ENCODE measurements around the gene FMO2. TPM values are rescaled to one million over a fixed set of nuclear protein-coding genes. Genes with fewer than 3 reads are reported as not detected.

The FMO2 gene
- polyA plus RNA-seq, 6 donors from 2014 or later: 0.09 TPM; not detected in 5

DNA sequence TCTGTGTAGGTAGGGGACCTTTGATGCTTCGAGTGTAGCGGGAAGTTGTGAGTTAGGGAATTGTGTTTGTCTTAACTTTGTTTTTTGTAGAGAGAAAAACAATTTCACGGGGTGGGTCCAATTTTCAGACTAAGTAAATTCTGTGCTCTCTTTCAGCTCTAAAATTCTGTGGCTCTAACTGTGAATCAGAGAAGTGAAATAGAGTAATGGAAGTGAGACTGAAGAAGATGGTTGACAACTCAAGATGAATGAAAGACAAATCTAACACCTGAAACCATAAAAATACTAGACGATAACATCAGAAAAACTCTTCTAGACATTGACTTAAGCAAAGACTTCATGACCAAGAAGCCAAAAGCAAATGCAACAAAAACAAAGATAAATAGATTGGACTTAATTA, 58.8 kb downstream of the FMO2 start:
- H3K27ac Mint-ChIP-seq: peak overlapping the region in 1 of 6 donors; percentile 71
- peaks cover 7 to 17% of the 10 kb centered on the region in 2 donors for H3K36me3 Mint-ChIP-seq
- H3K27me3 Mint-ChIP-seq: peaks cover 11 to 21% (median 14%) of the 10 kb centered on the region in 3 donors
- DNase-seq: no peak
- H3K4me3 Mint-ChIP-seq: no peak overlapping the region
- peaks cover 0 to 18% (median 11%) of the 10 kb centered on the region in 7 donors for H3K9me3 Mint-ChIP-seq
- ATAC-seq (ENCODE audit: low read depth in 2 of 2): no peak
- no peaks in the 10 kb centered on the region for H3K4me1 Mint-ChIP-seq

DNA sequence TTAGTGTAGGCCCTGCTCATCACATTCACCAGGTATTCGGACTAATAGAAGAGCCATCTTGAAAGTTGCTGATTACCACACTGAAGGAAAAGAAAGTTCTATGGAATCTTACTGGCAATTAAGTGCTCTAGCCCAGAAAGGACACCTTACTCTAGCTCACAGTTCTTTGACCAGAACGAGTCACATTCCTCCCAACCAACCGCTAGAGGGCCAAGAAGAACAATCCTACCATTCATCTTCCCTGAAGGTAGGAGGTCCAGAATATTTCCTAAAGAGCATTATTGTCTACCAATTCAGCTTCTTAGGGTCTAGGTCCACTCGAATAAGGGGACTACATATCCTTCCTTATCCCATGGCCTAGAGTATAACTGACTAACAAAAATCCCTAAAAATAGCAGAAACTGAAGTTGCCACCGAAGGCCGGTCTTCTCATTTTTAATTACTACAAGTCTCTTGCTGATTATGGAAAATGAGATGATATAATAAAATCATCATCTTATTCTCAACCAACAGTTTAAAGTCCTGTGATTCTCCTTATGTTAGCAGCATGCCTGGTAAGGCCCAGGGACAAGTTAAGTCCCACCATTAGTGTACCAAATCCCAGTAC, 60.5 kb downstream of the FMO2 start:
- DNase-seq (peak; percentile 7), ATAC-seq (ENCODE audit: low read depth in 2 of 2) (peak; percentile 38 to 58)
- H3K4me3 Mint-ChIP-seq: no peak overlapping the region
- H3K27ac Mint-ChIP-seq: peak overlapping the region in 1 of 6 donors; percentile 0
- peaks cover 0 to 3% (median 0%) of the 10 kb centered on the region in 7 donors for H3K9me3 Mint-ChIP-seq
- no peaks in the 10 kb centered on the region for H3K4me1 Mint-ChIP-seq
- peaks cover 0 to 14% (median 5%) of the 10 kb centered on the region in 3 donors for H3K27me3 Mint-ChIP-seq
- H3K36me3 Mint-ChIP-seq: peaks cover 0 to 2% of the 10 kb centered on the region in 2 donors

DNA sequence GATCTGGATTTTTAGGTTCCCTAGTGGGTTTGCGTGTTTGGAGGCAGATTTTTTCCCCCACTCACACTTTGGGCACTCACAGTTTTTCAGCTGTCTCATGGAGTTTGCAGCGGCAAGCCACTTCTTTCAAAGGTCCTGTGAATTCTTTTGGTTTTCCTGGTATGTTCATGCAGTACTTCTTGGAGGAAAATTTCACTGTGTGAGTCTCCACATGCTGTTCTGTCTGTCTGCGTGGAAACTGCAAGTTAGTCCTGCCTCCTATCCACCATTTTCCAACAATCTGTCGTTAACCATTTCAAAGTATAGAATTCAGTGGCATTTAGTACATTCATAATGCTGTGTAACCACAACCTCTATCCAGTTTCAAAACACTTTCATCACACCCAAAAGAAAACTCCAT, 62.4 kb downstream of the FMO2 start:
- H3K9me3 Mint-ChIP-seq: no peaks in the 10 kb centered on the region
- no peak for DNase-seq
- peaks cover 4 to 14% (median 4%) of the 10 kb centered on the region in 3 donors for H3K4me1 Mint-ChIP-seq
- no peaks in the 10 kb centered on the region for H3K36me3 Mint-ChIP-seq
- no peak for ATAC-seq (ENCODE audit: low read depth in 2 of 2)
- peak overlapping the region in 1 of 6 donors; percentile 48 for H3K27ac Mint-ChIP-seq
- no peak overlapping the region for H3K4me3 Mint-ChIP-seq
- H3K27me3 Mint-ChIP-seq: peaks cover 0 to 14% (median 8%) of the 10 kb centered on the region in 3 donors

DNA sequence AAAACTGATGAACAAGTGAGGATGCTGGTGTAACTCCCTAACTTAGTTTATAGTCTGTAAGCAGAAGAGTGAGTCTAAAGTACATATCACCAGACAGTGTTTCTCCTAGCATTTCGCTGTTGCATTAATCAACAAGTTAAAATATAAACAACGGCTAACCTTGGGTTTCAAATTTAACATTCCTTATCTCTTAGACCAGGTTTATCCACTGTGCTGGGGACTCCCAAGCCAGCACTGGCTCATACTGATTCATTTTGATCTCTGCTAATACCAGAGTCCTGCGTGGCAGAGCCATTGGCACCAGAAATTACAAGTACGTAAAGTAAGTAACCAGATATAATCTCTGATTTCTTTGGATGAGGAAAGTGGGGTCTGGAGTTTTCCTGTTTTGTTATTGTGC, 63.2 kb downstream of the FMO2 start, which contains the start of gene FMO1:
TSS of gene FMO1 (plus strand) at position 193 of the 400 bp plus-strand sequence. CDS start 9,594 bp downstream, outside the sequence.
- no peaks in the 10 kb centered on the region for H3K9me3 Mint-ChIP-seq
- peak within 1 kb of the TSS in 1 of 6 donors; percentile 48 for H3K27ac Mint-ChIP-seq
- no peak for ATAC-seq (ENCODE audit: low read depth in 2 of 2)
- H3K4me1 Mint-ChIP-seq: peaks cover 5 to 18% (median 12%) of the 10 kb centered on the region in 3 donors
- no peaks in the 10 kb centered on the region for H3K36me3 Mint-ChIP-seq
- H3K27me3 Mint-ChIP-seq: peaks cover 0 to 9% (median 8%) of the 10 kb centered on the region in 3 donors
- H3K4me3 Mint-ChIP-seq: peak within 1 kb of the TSS in 1 of 8 donors; percentile 28
- DNase-seq: no peak

DNA sequence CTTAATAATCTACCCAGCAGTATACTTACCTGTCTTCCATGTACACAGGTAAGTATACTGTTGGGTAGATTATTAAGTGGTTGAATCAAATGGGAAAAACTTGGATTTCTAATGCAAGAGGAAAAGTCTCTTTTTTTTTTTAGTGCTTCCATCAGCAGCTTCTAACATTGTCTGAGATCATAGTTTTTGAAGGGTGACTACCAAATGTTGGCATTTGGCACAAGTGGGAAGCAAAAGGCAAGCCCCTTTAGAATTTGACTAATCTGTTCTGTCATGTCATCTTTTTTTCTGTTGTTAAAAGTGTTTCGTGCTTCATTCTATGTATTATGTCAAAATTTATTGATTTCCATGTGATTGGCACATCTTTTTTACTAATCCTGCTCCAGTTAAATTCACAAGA, 63.7 kb downstream of the FMO2 start:
- no peak overlapping the region for H3K27ac Mint-ChIP-seq
- H3K9me3 Mint-ChIP-seq: no peaks in the 10 kb centered on the region
- H3K27me3 Mint-ChIP-seq: peaks cover 0 to 9% (median 8%) of the 10 kb centered on the region in 3 donors
- no peak overlapping the region for H3K4me3 Mint-ChIP-seq
- no peak for ATAC-seq (ENCODE audit: low read depth in 2 of 2)
- H3K36me3 Mint-ChIP-seq: no peaks in the 10 kb centered on the region
- H3K4me1 Mint-ChIP-seq: peaks cover 5 to 18% (median 13%) of the 10 kb centered on the region in 3 donors
- DNase-seq: no peak

DNA sequence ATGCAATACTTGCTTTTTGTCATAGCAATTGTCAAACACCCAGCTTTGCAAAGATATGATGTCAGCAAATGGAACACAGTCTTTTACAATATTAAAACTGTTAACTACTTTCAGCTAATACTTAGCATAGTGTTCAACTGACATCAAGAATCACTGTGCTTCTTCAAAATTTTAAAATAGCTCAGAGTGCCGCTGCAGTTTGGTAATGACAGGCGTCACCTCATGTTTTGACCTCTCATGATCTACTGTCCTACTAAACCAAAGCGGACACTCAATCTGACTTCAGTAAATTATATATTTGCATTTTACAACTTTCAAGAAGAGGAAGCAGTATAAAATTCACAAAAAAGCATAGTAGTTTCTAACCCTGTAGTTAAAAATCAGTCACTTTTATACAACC, 65.2 kb downstream of the FMO2 start:
- no peak for DNase-seq
- H3K9me3 Mint-ChIP-seq: no peaks in the 10 kb centered on the region
- no peak overlapping the region for H3K27ac Mint-ChIP-seq
- peaks cover 5 to 18% (median 13%) of the 10 kb centered on the region in 3 donors for H3K4me1 Mint-ChIP-seq
- H3K36me3 Mint-ChIP-seq: no peaks in the 10 kb centered on the region
- peak overlapping the region in 2 of 8 donors; percentile 64 to 83 for H3K4me3 Mint-ChIP-seq
- peaks cover 0 to 15% (median 9%) of the 10 kb centered on the region in 3 donors for H3K27me3 Mint-ChIP-seq
- ATAC-seq (ENCODE audit: low read depth in 2 of 2): no peak

DNA sequence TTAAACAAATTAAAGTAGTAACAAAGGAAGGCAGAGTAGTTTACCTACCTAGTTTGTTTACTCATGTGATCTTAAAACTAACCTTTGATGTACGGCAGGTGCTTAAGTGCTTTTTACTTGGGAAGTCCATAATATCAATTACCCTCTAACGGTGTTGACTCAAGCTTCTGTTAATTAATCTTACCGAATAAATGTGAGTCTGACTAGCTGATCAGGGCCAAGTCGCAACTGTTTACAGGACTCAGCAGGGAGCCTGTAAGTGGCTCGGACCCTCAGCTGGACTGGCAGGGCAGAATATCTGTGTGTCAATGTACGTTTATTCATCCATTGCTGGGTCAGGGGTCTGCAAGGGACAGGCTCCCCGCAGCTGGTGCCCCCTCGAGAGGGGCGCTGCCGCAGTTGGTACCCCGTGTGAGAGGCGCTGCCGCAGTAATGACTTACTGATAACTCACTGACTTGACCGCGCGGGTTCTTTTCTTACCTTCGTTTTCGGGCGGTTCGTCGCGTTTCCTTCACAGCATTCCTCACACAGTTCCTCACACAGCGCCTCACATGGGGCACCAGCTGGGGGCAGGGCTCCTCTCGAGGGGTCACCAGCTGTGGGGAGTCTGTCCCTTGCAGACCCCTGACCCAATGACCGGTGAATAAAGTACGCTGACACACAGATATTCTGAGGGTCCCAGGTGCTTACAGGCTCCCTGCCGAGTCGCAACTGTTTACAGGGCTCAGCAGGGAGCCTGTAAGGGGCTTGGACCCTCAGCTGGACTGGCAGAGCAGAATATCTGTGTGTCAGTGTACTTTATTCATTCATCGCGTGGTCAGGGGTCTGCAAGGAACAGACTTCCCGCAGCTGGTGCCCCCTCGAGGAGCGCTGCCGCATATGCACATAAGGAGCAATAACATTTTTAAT, 66.2 kb downstream of the FMO2 start:
- peaks cover 5 to 18% (median 13%) of the 10 kb centered on the region in 3 donors for H3K4me1 Mint-ChIP-seq
- peak overlapping the region; percentile 11 to 85 (median 57) for H3K27ac Mint-ChIP-seq
- H3K4me3 Mint-ChIP-seq: peak overlapping the region; percentile 83 to 99 (median 94)
- H3K9me3 Mint-ChIP-seq: no peaks in the 10 kb centered on the region
- DNase-seq: peak; percentile 18
- peak; percentile 52 to 53 for ATAC-seq (ENCODE audit: low read depth in 2 of 2)
- peaks cover 0 to 15% (median 13%) of the 10 kb centered on the region in 3 donors for H3K27me3 Mint-ChIP-seq
- H3K36me3 Mint-ChIP-seq: no peaks in the 10 kb centered on the region

DNA sequence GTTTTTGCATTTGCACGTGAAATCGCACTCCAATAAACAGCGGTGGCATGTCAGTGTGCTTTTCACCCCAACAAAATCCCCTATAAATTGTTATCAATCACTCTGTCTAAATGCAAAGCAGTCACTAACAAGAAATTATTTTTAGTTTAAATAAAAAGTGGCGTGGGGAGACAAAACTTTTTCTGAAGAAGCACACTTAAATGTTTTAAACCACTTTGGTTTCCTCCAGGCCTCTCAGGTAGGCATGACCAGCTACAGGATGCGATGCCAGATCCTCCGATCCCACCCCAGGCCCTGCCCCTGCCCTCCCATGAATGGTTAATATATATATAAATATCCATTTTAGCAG, 66.8 kb downstream of the FMO2 start:
- ATAC-seq (ENCODE audit: low read depth in 2 of 2) (no peak), DNase-seq (no peak)
- Mint-ChIP-seq H3K9me3 (no peaks in the 10 kb centered on the region), H3K36me3 (no peaks in the 10 kb centered on the region), H3K4me3 (peak overlapping the region; percentile 83 to 99 (median 94)), H3K4me1 (peaks cover 5 to 18% (median 13%) of the 10 kb centered on the region in 3 donors), H3K27me3 (peaks cover 0 to 15% (median 13%) of the 10 kb centered on the region in 3 donors), H3K27ac (peak overlapping the region in 4 of 6 donors; percentile 11 to 95 (median 89))

DNA sequence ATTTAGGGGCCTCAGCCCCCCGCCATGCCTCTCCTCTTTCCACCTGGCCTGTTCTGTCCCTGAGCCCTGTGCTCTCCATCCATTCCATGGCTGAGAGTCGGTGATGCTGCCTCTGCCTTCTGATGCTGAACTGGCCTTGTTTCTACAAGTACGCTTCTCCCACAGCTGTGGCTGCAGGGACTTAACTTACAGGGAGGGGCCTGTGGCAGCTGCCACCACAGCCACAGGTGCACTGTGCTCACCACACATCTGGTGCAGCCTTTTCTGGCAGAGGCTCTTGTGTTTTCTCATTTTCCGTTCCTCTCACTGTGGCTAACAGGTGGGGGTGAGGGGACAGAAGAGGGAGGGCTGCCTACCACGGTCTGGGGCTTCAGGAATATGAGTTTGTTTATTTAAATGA, 67.4 kb downstream of the FMO2 start:
- peak overlapping the region; percentile 57 to 99 (median 86) for H3K4me3 Mint-ChIP-seq
- ATAC-seq (ENCODE audit: low read depth in 2 of 2) (peak; percentile 84 to 86), DNase-seq (peak; percentile 24)
- H3K4me1 Mint-ChIP-seq: peaks cover 5 to 18% (median 13%) of the 10 kb centered on the region in 3 donors
- no peaks in the 10 kb centered on the region for H3K9me3 Mint-ChIP-seq
- peaks cover 0 to 15% (median 13%) of the 10 kb centered on the region in 3 donors for H3K27me3 Mint-ChIP-seq
- no peaks in the 10 kb centered on the region for H3K36me3 Mint-ChIP-seq
- H3K27ac Mint-ChIP-seq: peak overlapping the region; percentile 86 to 95 (median 90)

DNA sequence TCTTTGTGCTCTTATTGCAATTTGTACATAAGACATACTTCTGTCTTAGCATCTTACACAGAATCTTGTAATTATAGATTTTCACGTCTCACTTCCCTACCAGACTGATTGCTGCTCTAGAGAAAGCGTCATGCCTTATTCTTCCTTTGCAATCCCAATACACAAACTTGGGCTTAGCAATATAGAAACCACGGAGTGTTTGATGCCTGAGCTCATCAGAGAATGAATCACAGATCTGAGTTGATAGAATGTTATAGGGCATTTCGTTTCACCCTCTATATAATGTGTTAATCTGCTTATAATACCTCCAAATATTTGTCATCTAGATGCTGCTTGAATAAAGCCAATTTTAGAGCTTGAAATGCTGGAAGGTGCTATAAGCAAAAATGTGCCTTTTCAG, 69.8 kb downstream of the FMO2 start:
- ATAC-seq (ENCODE audit: low read depth in 2 of 2) (no peak), DNase-seq (no peak)
- Mint-ChIP-seq H3K27ac (no peak overlapping the region), H3K4me3 (no peak overlapping the region), H3K27me3 (peaks cover 0 to 13% (median 7%) of the 10 kb centered on the region in 3 donors), H3K9me3 (no peaks in the 10 kb centered on the region), H3K4me1 (peaks cover 5 to 18% (median 13%) of the 10 kb centered on the region in 3 donors), H3K36me3 (no peaks in the 10 kb centered on the region)

DNA sequence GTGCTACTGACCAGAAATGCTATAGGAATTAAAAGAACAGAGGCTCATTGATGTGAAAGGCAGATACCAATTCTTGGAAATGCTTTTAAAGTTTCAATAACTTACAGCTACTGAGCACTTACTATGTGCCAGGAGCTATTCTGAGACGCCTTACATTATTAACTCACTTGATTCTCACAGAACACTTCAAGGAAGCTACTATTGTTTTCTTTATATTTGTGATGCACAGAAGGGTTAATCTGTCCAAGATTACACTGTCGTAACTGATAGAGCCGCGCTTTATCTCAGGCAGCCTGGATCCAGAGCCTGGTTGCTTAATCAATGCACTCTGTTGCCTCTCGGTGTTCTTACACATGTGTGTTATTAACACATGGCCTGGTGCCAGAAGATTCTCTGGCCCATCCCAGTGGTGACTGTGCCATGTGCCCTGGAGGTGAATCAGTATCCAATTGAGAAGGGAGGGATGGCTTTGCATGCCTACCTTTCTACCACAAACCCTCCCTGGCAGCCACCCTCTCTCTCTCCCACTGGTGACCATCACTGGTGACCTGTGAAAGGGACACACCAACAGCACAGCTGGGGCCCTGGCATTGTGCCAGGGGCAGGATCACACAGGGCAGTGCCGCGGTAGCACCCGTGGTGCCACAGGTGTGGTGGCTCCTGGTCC, 72.0 kb downstream of the FMO2 start:
- no peak overlapping the region for H3K4me3 Mint-ChIP-seq
- no peak for ATAC-seq (ENCODE audit: low read depth in 2 of 2)
- H3K9me3 Mint-ChIP-seq: no peaks in the 10 kb centered on the region
- no peak overlapping the region for H3K27ac Mint-ChIP-seq
- H3K4me1 Mint-ChIP-seq: peaks cover 5 to 13% (median 9%) of the 10 kb centered on the region in 3 donors
- no peak for DNase-seq
- H3K27me3 Mint-ChIP-seq: peaks cover 0 to 8% (median 7%) of the 10 kb centered on the region in 3 donors
- no peaks in the 10 kb centered on the region for H3K36me3 Mint-ChIP-seq

DNA sequence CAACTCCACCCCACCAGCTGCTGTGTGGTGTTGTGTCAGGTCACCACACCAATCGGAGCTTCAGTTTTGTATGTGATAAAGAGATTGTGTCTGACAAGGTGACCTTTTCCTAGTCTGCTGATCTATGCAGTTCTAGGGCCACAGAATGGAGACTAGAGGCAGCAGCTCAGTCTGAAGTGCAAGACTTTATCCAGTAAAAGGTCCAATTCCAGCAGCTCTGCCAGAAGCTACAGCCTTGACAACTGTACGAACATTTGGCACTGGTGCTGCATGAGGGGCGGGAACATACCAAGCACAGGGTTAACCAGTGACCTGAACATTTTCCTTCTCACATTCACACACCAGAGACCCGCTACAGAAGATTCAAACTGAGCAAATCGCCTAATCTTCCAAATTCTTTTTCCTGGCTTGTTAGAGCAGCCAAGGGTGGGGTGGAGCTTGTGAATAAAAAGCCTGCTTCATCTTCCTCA, 72.5 kb downstream of the FMO2 start:
- no peak overlapping the region for H3K4me3 Mint-ChIP-seq
- peaks cover 0 to 7% (median 4%) of the 10 kb centered on the region in 3 donors for H3K27me3 Mint-ChIP-seq
- peaks cover 0 to 7% (median 3%) of the 10 kb centered on the region in 3 donors for H3K4me1 Mint-ChIP-seq
- H3K36me3 Mint-ChIP-seq: no peaks in the 10 kb centered on the region
- no peaks in the 10 kb centered on the region for H3K9me3 Mint-ChIP-seq
- no peak overlapping the region for H3K27ac Mint-ChIP-seq
- DNase-seq (no peak), ATAC-seq (ENCODE audit: low read depth in 2 of 2) (no peak)

DNA sequence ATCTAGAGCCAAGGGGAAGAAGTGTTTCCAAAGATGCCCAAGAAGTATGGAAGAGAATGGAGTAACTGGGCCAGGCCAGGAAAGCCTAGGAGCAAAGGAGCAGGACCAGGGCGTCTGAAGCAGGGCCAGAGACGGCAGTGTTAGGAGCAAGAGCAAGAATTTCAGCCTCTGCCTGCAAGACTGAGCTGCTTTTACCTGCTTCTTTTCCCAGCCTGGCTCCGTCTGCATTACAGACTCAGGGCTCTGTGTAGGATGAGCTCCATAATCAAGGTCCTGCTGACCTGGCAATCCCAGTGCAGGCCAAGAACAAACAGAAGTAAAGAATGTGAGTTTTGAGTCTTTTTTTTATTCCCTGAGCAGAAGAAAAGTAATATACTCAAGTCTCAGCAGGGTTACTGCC, 73.3 kb downstream of the FMO2 start:
- no peak for ATAC-seq (ENCODE audit: low read depth in 2 of 2)

More for the DNA sequence above, 73.3 kb downstream of the FMO2 start:
- Mint-ChIP-seq H3K27ac (no peak overlapping the region), H3K36me3 (no peaks in the 10 kb centered on the region), H3K4me3 (no peak overlapping the region), H3K27me3 (peaks cover 0 to 7% (median 4%) of the 10 kb centered on the region in 3 donors), H3K4me1 (no peaks in the 10 kb centered on the region), H3K9me3 (no peaks in the 10 kb centered on the region)
- DNase-seq: no peak

Data from naive B cell (primary cell).